ENCODE measurements around the gene CALN1. TPM values are rescaled to one million over a fixed set of nuclear protein-coding genes. Genes with fewer than 3 reads are reported as not detected.

Gene CALN1
- total and polyA plus RNA-seq, 9 of the 15 experiments (the other 6 are each of a cell fraction or from before 2014, with no cell fraction given) = 1.4 to 7.5 (median 3.3) TPM

- TF ChIP-seq NCOA1 (IDR thresholded peaks at IDR 0.05; ENCODE audit: low read depth) (no peak), SMC3 (conservative IDR thresholded peaks at IDR 0.05; ENCODE audit: insufficient read depth, low read depth, low read length) (0 out of 2 replicates have a peak, but pooled peaks have one; percentile 14), CEBPZ (IDR thresholded peaks at IDR 0.05; ENCODE audit: borderline replicate concordance, low read depth, low read length) (no peak), NUFIP1 (IDR thresholded peaks at IDR 0.05; ENCODE audit: partially characterized antibody) (no peak)
Measured at GRCh38 chr7:72278550-72278949, 133.6 kb downstream of the CALN1 start (continued).

- ChIA-PET CTCF (ENCODE audit: low intra/inter-chr PET ratio) (no interaction called here), POLR2A (interaction anchor here (0.6 kb wide), 1 partner anchor 514 kb away, joined by 3 read pairs; no protein-coding TSS in a partner anchor)
- no peak for TF ChIP-seq GTF2F1 (IDR thresholded peaks at IDR 0.05; ENCODE audit: low read depth, low read length)
- no peak for TF ChIP-seq ZNF316 (IDR thresholded peaks at IDR 0.05)
- no peak for TF ChIP-seq HLTF (IDR thresholded peaks at IDR 0.05)
- TF ChIP-seq HSF4 (CRISPR knock-in tag; IDR thresholded peaks at IDR 0.05; ENCODE audit: borderline replicate concordance) = no peak
- no peak for TF ChIP-seq NR1H2 (CRISPR knock-in tag; IDR thresholded peaks at IDR 0.05)
- TF ChIP-seq RBM34 (IDR thresholded peaks at IDR 0.05; ENCODE audit: borderline replicate concordance, insufficient read depth, low read length) = no peak
- no peak for TF ChIP-seq CUX1 (CRISPR knock-in tag; IDR thresholded peaks at IDR 0.05)
- no peak for TF ChIP-seq ZNF184 (CRISPR knock-in tag; IDR thresholded peaks at IDR 0.05)
- no peak for TF ChIP-seq CHD4 (IDR thresholded peaks at IDR 0.05; ENCODE audit: insufficient read depth, insufficient replicate concordance, low read depth, low read length, poor library complexity, severe bottlenecking)
Measured at GRCh38 chr7:72275382-72276070, 136.6 kb downstream of the CALN1 start.

More at GRCh38 chr7:72275382-72276070, 136.6 kb downstream of the CALN1 start:
- H2AFZ ChIP-seq (ENCODE audit: low read depth, low read length) = no peak overlapping the region
- no peak overlapping the region for H3K4me3 ChIP-seq
- intact Hi-C loops (cut with micrococcal nuclease) (no loop called here), in situ Hi-C loops (cut with MboI) (no loop called here)
- WGBS (ENCODE audit: insufficient coverage, low coverage, missing lambda C conversion rate) = 10% methylated on average over 7 of the region's 7 CpGs
- no peaks in the 10 kb centered on the region for H3K9me3 ChIP-seq (replicated peaks; ENCODE audit: control insufficient read depth, insufficient read depth, low read depth, low read length)
- ATAC-seq = no peak
- H3K36me3 ChIP-seq (ENCODE audit: control insufficient read depth, insufficient read depth, low read length) = no peaks in the 10 kb centered on the region
- H3K79me2 ChIP-seq (ENCODE audit: control insufficient read depth, insufficient read depth, low read length) = no peaks in the 10 kb centered on the region
- H4K20me1 ChIP-seq (replicated peaks; ENCODE audit: control insufficient read depth, insufficient read depth, low read length) = no peaks in the 10 kb centered on the region
- no peak for DNase-seq (ENCODE audit: extremely low read depth in 1 of 4, low spot score in 3 of 4)
- no TSS peak for BruUV-seq (replicated peaks)
- no peaks in the 10 kb centered on the region for H3K27me3 ChIP-seq (ENCODE audit: control insufficient read depth in 2 of 2, insufficient read depth in 2 of 2, low read length in 2 of 2)
- no peaks in the 10 kb centered on the region for H3K4me1 ChIP-seq (replicated peaks in 1 of 2; ENCODE audit: control insufficient read depth in 2 of 2, insufficient read depth in 2 of 2, low read length in 2 of 2)
- H3K9me1 ChIP-seq (ENCODE audit: control insufficient read depth, insufficient read depth, low read length) = no peaks in the 10 kb centered on the region
- H3K4me2 ChIP-seq (ENCODE audit: insufficient read depth, low read length) = no peak overlapping the region
- no peak overlapping the region for H3K27ac ChIP-seq (ENCODE audit: extremely low read depth, low read depth, low read length)
- no peak overlapping the region for H3K9ac ChIP-seq (ENCODE audit: insufficient read depth in 1 of 2, low read depth in 2 of 2, low read length in 2 of 2)
- no peak for FAIRE-seq
